HG03558 (cell line): ENCODE results near the gene GOLGA8R.
"Not testable (repeated sequence)": the region's sequence is repeated elsewhere in the genome, so short reads cannot be mapped to it uniquely, and the experiment has no call there.

Experiments
- ATAC-seq: cut with Tn5 transposase; IDR thresholded peaks from one replicate; pipeline ENCODE4 v1.9.1; 2021; ENCODE audit warnings: moderate number of reproducible peaks; ENCODE audit not compliant: unreplicated experiment; ENCODE audit errors: extremely low read depth

The GOLGA8R gene

DNA sequence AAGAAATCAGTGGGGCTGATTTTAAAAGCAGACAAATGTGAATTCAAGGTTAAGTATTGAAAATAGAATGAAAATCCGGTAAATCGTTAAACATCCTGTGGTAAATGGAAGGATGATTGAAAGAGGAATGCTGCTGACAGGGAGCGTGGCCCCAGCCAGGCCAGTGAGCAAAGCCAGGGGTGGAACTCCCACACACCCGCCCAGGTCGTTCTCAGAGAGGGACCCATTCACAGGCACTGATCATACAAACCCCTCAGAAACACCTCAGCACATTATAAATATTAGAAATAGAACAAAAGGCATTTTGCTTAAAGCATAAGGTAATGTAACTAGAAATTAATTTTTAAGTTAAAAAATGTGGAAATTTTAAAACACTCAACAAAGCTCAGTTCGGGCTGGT is 59.0 kb downstream of the GOLGA8R start:
- not testable (repeated sequence) for ATAC-seq
